SJCRH30 (cell line): ENCODE measurements around the gene ANKRD45. TPM values are rescaled to one million over a fixed set of nuclear protein-coding genes. Genes with fewer than 3 reads are reported as not detected.
"Not testable (repeated sequence)": the region's sequence is repeated elsewhere in the genome, so short reads cannot be mapped to it uniquely, and the experiment has no call there.

ENCODE experiments used
- DNase-seq, 2 experiments: peaks; one replicate each; pipeline ENCODE4 v3.0.0-alpha.2; 2015 to 2020
- H3K27ac ChIP-seq: fragments of 250-450 bp; sonication (Bioruptor Pico); 2 replicates; pipeline ENCODE4 v1.5.1; 2020; ENCODE audit warnings: mild to moderate bottlenecking, moderate library complexity
- H3K27me3 ChIP-seq: fragments of 250-450 bp; sonication (Bioruptor Pico); 2 replicates; pipeline ENCODE4 v1.5.1; 2020; ENCODE audit warnings: mild to moderate bottlenecking, moderate library complexity
- H3K36me3 ChIP-seq: fragments of 250-450 bp; sonication (Bioruptor Pico); 2 replicates; pipeline ENCODE4 v1.5.1; 2020; ENCODE audit warnings: mild to moderate bottlenecking, moderate library complexity
- H3K4me1 ChIP-seq: fragments of 250-450 bp; sonication (Bioruptor Pico); 2 replicates; pipeline ENCODE4 v1.5.1; 2020; ENCODE audit warnings: mild to moderate bottlenecking, moderate library complexity
- H3K4me3 ChIP-seq: fragments of 250-450 bp; sonication (Bioruptor Pico); 2 replicates; pipeline ENCODE4 v1.5.1; 2020; ENCODE audit warnings: mild to moderate bottlenecking, moderate library complexity
- H3K9me3 ChIP-seq: fragments of 250-450 bp; sonication (Bioruptor Pico); replicated peaks from 2 replicates; pipeline ENCODE4 v1.5.1; 2020; ENCODE audit warnings: mild to moderate bottlenecking, moderate library complexity
- total RNA-seq: library from RNA; depleted of rRNA; stranded (reverse); fragments of >200 nt; shearing (Covaris generic); gene quantifications from 2 replicates; pipeline ENCODE4 v1.2.3, GENCODE V29; 2014

The ANKRD45 gene
- total RNA-seq, 1 experiment from 2014 or later: not detected

- no peaks in the 10 kb centered on the region for H3K27me3 ChIP-seq
- no peak overlapping the region for H3K4me3 ChIP-seq
- H3K36me3 ChIP-seq: no peaks in the 10 kb centered on the region
- H3K27ac ChIP-seq: no peak overlapping the region
- no peaks in the 10 kb centered on the region for H3K9me3 ChIP-seq
- DNase-seq: no peak
- H3K4me1 ChIP-seq: no peaks in the 10 kb centered on the region
These were observed 42.4 kb downstream of the ANKRD45 start for GRCh38 chr1:173627269-173627668.

GRCh38 chr1:173616859-173617258 lies 52.8 kb downstream of the ANKRD45 start:
- no peak overlapping the region for H3K27ac ChIP-seq
- DNase-seq: no peak
- no peaks in the 10 kb centered on the region for H3K36me3 ChIP-seq
- no peaks in the 10 kb centered on the region for H3K27me3 ChIP-seq
- no peaks in the 10 kb centered on the region for H3K4me1 ChIP-seq
- no peaks in the 10 kb centered on the region for H3K9me3 ChIP-seq
- no peak overlapping the region for H3K4me3 ChIP-seq

GRCh38 chr1:173613086-173613485 lies 56.6 kb downstream of the ANKRD45 start:
- not testable (repeated sequence) for H3K27me3 ChIP-seq, H3K27ac ChIP-seq, H3K9me3 ChIP-seq, DNase-seq, H3K4me1 ChIP-seq, H3K4me3 ChIP-seq, H3K36me3 ChIP-seq

DNA sequence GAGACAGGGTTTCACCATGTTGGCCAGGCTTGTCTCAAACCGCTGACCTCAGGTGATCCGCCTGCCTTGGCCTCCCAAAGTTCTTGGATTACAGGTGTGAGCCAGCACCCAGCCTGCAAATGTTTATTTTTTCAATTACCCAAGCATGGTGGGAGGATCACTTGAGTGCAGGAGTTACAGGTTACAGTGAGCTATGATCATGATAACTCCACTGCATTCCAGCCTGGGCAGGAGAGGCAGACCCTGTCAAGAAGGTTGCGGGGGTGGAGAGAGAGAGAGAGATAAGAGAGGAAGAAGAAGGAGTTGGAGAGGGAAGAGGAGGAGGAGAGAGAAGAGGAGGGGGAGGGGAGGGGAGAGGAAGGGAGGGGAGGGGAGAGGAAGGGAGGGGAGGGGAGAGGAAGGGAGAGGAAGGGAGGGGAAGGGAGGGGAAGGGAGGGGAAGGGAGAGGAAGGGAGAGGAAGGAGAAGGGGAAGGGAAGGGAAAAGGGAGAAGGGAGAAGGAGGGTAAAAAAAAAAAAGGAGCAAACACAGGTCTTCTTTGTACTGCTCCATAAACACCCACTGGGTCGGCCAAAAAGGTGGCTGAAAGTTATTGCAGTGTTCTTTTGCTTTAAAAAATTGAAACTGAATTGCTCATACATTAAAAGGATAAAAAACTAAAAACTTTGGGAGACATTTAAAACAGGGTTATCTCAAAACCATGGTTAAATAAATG lies 61.0 kb downstream of the ANKRD45 start:
- no peak for DNase-seq
- Histone ChIP-seq H3K36me3 (no peaks in the 10 kb centered on the region), H3K4me3 (no peak overlapping the region), H3K27ac (no peak overlapping the region), H3K9me3 (no peaks in the 10 kb centered on the region; the same call in 1 of the 2 replicates), H3K27me3 (no peaks in the 10 kb centered on the region), H3K4me1 (no peaks in the 10 kb centered on the region)

- Histone ChIP-seq H3K27ac (no peak within 1 kb of the TSS), H3K27me3 (no peaks in the 10 kb centered on the region), H3K4me3 (no peak within 1 kb of the TSS), H3K9me3 (no peaks in the 10 kb centered on the region; the same call in 1 of the 2 replicates), H3K36me3 (no peaks in the 10 kb centered on the region), H3K4me1 (no peaks in the 10 kb centered on the region)
- DNase-seq: peak in 1 of 2 experiments; percentile 4
These were observed 66.5 kb downstream of the ANKRD45 start, which contains the start of gene SLC9C2 for GRCh38 chr1:173603056-173603591. Gene SLC9C2, minus strand, starts transcription at chr1:173603072. Its CDS starts 1,296 bp downstream, at chr1:173601776.

DNA sequence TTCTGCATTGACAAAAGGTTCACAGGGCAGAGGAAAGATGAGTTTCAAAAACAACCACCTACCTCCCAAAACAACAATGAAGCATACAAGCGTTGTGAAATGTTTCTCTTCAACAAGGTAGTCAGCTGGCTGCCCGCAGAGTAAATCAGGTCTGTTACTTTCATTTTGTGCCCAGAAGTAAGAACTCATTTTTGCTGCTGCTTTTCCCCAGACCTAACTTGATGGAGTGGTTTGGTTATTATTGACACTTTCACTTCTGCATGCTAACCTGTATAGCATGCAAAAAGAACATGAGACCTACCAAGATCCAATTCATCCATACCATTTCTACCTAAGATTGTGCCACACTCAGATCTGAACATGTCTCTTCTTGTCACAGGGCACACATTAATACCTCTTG lies 68.1 kb downstream of the ANKRD45 start:
- Histone ChIP-seq H3K27me3 (no peaks in the 10 kb centered on the region), H3K27ac (no peak overlapping the region), H3K4me1 (no peaks in the 10 kb centered on the region), H3K4me3 (no peak overlapping the region), H3K9me3 (no peaks in the 10 kb centered on the region), H3K36me3 (no peaks in the 10 kb centered on the region)
- DNase-seq: no peak

DNA sequence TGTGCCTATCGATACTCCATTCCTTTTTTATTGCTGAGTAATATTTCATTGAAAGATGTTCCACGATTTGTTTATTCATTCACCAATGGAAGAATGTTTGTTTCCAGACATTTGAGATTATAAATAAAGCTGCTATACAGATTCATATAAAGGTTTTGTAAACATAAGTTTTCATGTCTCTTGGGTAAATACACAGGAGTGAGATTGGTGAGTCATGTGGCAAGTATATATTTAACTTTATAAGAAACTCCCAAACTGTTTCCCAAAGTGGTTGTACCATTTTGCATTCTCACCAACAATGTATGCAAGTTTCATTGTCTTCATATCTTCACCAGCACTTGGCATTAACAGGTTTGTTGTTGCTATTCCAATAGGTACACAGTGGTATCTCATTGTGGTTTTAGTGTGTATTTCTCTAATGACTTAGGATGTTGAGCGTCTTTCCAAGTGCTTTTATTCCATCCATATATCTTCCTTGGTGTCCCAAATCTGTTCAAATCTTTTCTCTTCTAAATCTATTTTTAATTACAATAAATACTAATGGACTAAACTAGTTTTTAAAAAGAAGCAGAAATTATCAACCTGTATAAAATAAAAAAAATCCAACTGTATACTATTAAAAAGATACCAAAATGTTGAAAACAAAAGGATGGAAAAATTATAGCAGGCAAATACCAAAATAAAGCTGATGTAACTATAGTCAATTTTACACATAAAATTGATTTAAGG lies 73.4 kb downstream of the ANKRD45 start:
- no peak for DNase-seq
- no peaks in the 10 kb centered on the region for H3K36me3 ChIP-seq

GRCh38 chr1:173591138-173591537 lies 78.5 kb downstream of the ANKRD45 start:
- H3K36me3 ChIP-seq, DNase-seq, H3K4me3 ChIP-seq, H3K9me3 ChIP-seq, H3K27ac ChIP-seq, H3K4me1 ChIP-seq, H3K27me3 ChIP-seq: not testable (repeated sequence)

More for the DNA sequence above, 73.4 kb downstream of the ANKRD45 start:
- no peaks in the 10 kb centered on the region for H3K27me3 ChIP-seq
- no peak overlapping the region for H3K4me3 ChIP-seq
- no peaks in the 10 kb centered on the region for H3K4me1 ChIP-seq
- no peaks in the 10 kb centered on the region for H3K9me3 ChIP-seq
- H3K27ac ChIP-seq: no peak overlapping the region

GRCh38 chr1:173590557-173590956 lies 79.1 kb downstream of the ANKRD45 start:
- no peaks in the 10 kb centered on the region for H3K36me3 ChIP-seq
- H3K9me3 ChIP-seq: no peaks in the 10 kb centered on the region
- no peak overlapping the region for H3K4me3 ChIP-seq
- no peak for DNase-seq
- no peaks in the 10 kb centered on the region for H3K4me1 ChIP-seq
- H3K27ac ChIP-seq: no peak overlapping the region
- H3K27me3 ChIP-seq: no peaks in the 10 kb centered on the region

DNA sequence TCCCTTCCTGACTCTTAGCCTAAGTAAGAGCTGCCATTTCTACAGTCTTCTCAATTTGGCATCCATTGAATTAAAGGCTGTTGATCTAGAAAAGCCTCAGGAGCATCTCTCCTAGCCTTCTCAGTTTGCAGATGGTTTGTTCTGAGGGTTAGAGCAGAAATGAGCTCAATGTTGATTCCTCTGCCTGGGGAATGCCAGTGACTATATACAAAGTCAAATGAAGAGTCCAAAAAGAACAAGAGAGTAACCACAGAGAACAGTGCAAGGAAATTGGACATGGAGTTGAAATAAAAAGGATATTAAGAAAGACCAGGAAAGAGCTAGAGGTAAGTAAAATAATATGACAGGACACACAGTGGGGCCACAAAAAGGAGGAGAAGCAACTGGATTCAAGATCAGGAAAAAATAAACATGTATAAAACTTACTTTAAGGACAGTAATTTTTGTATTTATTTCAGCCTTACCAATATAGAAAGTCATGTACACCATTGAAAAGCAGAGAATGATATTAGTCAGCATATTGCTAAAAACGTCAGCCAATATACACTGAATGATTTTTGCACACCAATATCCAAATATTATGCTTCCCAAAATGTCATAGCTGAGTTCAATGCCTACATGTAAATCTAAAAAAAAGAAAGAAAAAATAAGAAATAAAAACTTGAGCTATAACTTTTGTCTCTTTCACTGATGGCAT lies 88.1 kb downstream of the ANKRD45 start:
- Histone ChIP-seq H3K9me3 (no peaks in the 10 kb centered on the region), H3K36me3 (no peaks in the 10 kb centered on the region), H3K4me1 (no peaks in the 10 kb centered on the region), H3K27me3 (peaks cover 4% of the 10 kb centered on the region; the same call in 1 of the 2 replicates), H3K4me3 (no peak overlapping the region), H3K27ac (no peak overlapping the region)
- DNase-seq: no peak

GRCh38 chr1:173580658-173581057 lies 89.0 kb downstream of the ANKRD45 start:
- Histone ChIP-seq H3K27me3 (peaks cover 4% of the 10 kb centered on the region; the same call in 1 of the 2 replicates), H3K27ac (no peak overlapping the region), H3K4me1 (no peaks in the 10 kb centered on the region), H3K9me3 (no peaks in the 10 kb centered on the region), H3K36me3 (no peaks in the 10 kb centered on the region), H3K4me3 (no peak overlapping the region)
- no peak for DNase-seq

- no peaks in the 10 kb centered on the region for H3K36me3 ChIP-seq
- H3K9me3 ChIP-seq: no peaks in the 10 kb centered on the region
- DNase-seq: no peak
- no peak overlapping the region for H3K4me3 ChIP-seq
- H3K27ac ChIP-seq: no peak overlapping the region
- peaks cover 4% of the 10 kb centered on the region; the same call in 1 of the 2 replicates for H3K27me3 ChIP-seq
- H3K4me1 ChIP-seq: no peaks in the 10 kb centered on the region
These were observed 89.6 kb downstream of the ANKRD45 start for GRCh38 chr1:173580071-173580470.

DNA sequence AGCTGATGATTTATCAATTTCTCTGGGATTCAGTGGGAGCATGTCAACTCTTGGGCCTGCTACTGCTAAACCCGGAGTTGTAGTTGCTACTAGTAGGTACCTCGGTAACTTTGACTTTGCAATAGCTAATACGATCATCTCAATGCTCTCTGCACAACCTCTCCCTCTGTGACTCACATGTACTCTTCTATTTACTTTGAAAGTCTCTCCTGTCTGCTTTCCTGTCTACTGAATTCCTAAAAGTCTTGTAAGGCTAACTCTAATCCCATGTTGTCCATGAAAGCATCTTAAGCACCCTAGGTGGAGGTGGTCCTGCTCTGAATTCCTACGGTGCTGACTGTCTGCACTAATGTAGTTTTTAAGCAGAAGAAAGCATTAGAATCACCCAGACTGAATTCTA lies 96.1 kb downstream of the ANKRD45 start:
- no peaks in the 10 kb centered on the region for H3K9me3 ChIP-seq
- H3K27me3 ChIP-seq: no peaks in the 10 kb centered on the region
- no peaks in the 10 kb centered on the region for H3K4me1 ChIP-seq
- H3K36me3 ChIP-seq: no peaks in the 10 kb centered on the region
- no peak for DNase-seq
- H3K4me3 ChIP-seq: no peak overlapping the region
- H3K27ac ChIP-seq: no peak overlapping the region

DNA sequence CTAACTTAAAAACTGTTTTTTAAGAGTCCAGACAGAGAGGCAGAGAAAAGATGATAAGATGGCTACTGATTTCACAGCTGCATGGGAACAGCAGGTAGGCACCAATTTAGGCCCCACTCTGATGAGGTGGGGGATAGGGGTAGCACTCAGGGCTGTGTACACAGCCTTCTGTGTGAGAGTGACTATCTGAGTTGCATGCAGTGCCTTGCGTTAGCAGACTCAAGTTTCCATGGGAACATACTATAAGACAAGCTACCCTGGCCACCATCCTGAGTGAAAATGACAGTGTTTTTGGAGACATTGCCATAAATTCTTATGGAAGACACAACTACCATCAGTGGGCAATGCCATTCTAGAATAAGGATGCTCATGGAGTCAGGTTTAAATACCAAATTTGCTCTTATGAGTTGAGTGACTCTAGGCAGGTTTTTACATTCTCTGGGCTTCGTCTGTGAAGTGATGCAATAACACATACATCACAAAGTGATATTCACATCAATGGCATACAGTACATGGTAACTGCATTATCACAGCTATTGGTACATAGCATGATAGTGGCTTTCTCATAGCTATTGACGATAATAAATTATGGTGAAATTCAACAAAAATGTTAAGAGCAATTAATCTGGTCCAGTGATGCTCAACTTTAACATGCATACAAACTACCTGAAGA lies 97.3 kb downstream of the ANKRD45 start:
- no peak overlapping the region for H3K27ac ChIP-seq
- H3K9me3 ChIP-seq: no peaks in the 10 kb centered on the region
- no peak for DNase-seq
- no peak overlapping the region for H3K4me3 ChIP-seq
- H3K36me3 ChIP-seq: no peaks in the 10 kb centered on the region
- H3K27me3 ChIP-seq: no peaks in the 10 kb centered on the region
- H3K4me1 ChIP-seq: no peaks in the 10 kb centered on the region
